HepG2 (cell line): ENCODE measurements around the gene LRRC45. TPM values are rescaled to one million over a fixed set of nuclear protein-coding genes. Genes with fewer than 3 reads are reported as not detected.
A peak's percentile ranks its signal among the peaks of the same experiment; 100 is the strongest.

Source experiments
- DPF2 ChIP-seq: sonication (generic); formaldehyde crosslinking; IDR thresholded peaks from 2 replicates; pipeline ENCODE4 v1.4.0; 2020; ENCODE audit warnings: mild to moderate bottlenecking, low read depth, missing genetic modification reagents, borderline replicate concordance
- E2F1 ChIP-seq: sonication (generic); formaldehyde crosslinking; IDR thresholded peaks from 2 replicates; pipeline ENCODE4 v1.5.0; 2020; ENCODE audit warnings: missing genetic modification reagents
- ERF ChIP-seq: IDR thresholded peaks from 2 replicates; pipeline ENCODE4 v1.6.1; 2018; ENCODE audit warnings: missing biosample characterization, missing genetic modification reagents
- ETV5 ChIP-seq: IDR thresholded peaks from 2 replicates; pipeline ENCODE4 v1.6.1; 2018; ENCODE audit warnings: missing biosample characterization, missing genetic modification reagents, inconsistent platforms, borderline replicate concordance
- KLF11 ChIP-seq: IDR thresholded peaks from 2 replicates; pipeline ENCODE4 v1.6.1; 2016; ENCODE audit warnings: missing compliant biosample characterization
- LCORL ChIP-seq, 2 experiments: fragments of 450-650 bp in 1 of 2; sonication (generic) in 1 of 2; formaldehyde crosslinking in 1 of 2; IDR thresholded peaks; 2 replicates each; pipeline versions ENCODE4 v1.5.0 to v1.6.1; 2017 to 2020; ENCODE audit warnings: antibody characterized with exemption in 1 of 2, missing genetic modification reagents in 1 of 2
- MTA3 ChIP-seq: sonication (generic); formaldehyde crosslinking; IDR thresholded peaks from 2 replicates; pipeline ENCODE4 v1.4.0; 2020; ENCODE audit warnings: missing genetic modification reagents
- POLR2G ChIP-seq: fragments of 200-400 bp; formaldehyde crosslinking; IDR thresholded peaks from 2 replicates; pipeline ENCODE4 v1.6.1; 2018; ENCODE audit warnings: mild to moderate bottlenecking, low read depth, low read length, moderate library complexity
- RELA ChIP-seq: sonication (generic); formaldehyde crosslinking; IDR thresholded peaks from 2 replicates; pipeline ENCODE4 v1.4.0; 2020; ENCODE audit warnings: missing genetic modification reagents
- SOX6 ChIP-seq, 2 experiments: fragments of 450-650 bp in 1 of 2; sonication (generic) in 1 of 2; formaldehyde crosslinking in 1 of 2; IDR thresholded peaks; 2 replicates each; pipeline versions ENCODE4 v1.4.0 to v1.6.1; 2017 to 2020; ENCODE audit warnings: antibody characterized with exemption in 1 of 2, mild to moderate bottlenecking in 1 of 2, missing genetic modification reagents in 1 of 2
- THAP8 ChIP-seq: sonication (generic); formaldehyde crosslinking; IDR thresholded peaks from 2 replicates; pipeline ENCODE4 v1.5.1; 2020; ENCODE audit warnings: missing genetic modification reagents, mild to moderate bottlenecking, borderline replicate concordance
- UBTF ChIP-seq: sonication (generic); formaldehyde crosslinking; IDR thresholded peaks from 2 replicates; pipeline ENCODE4 v1.4.0; 2020; ENCODE audit warnings: mild to moderate bottlenecking, missing genetic modification reagents
- XRCC5 ChIP-seq: fragments of 200-400 bp; formaldehyde crosslinking; optimal IDR thresholded peaks from 2 replicates; pipeline ENCODE3; 2017; ENCODE audit warnings: mild to moderate bottlenecking, low read length
- ZFP1 ChIP-seq: IDR thresholded peaks from 2 replicates; pipeline ENCODE4 v1.6.1; 2016
- ZNF510 ChIP-seq: sonication (generic); formaldehyde crosslinking; IDR thresholded peaks from 2 replicates; pipeline ENCODE4 v1.4.0; 2020; ENCODE audit warnings: low read depth, mild to moderate bottlenecking, missing genetic modification reagents
- ZNF556 ChIP-seq: sonication (generic); formaldehyde crosslinking; IDR thresholded peaks from 2 replicates; pipeline ENCODE4 v1.4.0; 2020; ENCODE audit warnings: mild to moderate bottlenecking, missing genetic modification reagents, borderline replicate concordance
- ZNF703 ChIP-seq: sonication (generic); formaldehyde crosslinking; IDR thresholded peaks from 2 replicates; pipeline ENCODE4 v1.5.1; 2020; ENCODE audit warnings: missing genetic modification reagents, mild to moderate bottlenecking, moderate library complexity, borderline replicate concordance
- ZNF724P ChIP-seq: sonication (generic); formaldehyde crosslinking; IDR thresholded peaks from 2 replicates; pipeline ENCODE4 v1.8.0; 2022; ENCODE audit warnings: missing genetic modification reagents, borderline replicate concordance
- polyA plus RNA-seq, 8 experiments: library from polyadenylated mRNA; depleted of rRNA in 3 of 8; stranded (reverse) in 7 of 8; unstranded in 1 of 8; fragments of >200 nt; fragmentation: Illumina TruSeq in 4 of 8; extraction: Trizol in 4 of 8; gene quantifications; 2 replicates each; pipeline versions ENCODE4 v1.2.1 to v1.2.3, GENCODE V29; 2011 to 2016; ENCODE audit warnings: low read depth in 4 of 8, missing spikeins in 1 of 8, mixed read lengths in 1 of 8; ENCODE audit not compliant: insufficient read depth in 1 of 8
- total RNA-seq, 5 experiments: library from RNA; depleted of rRNA; stranded (reverse); fragments of >200 nt; fragmentation: Illumina TruSeq; extraction: Trizol; gene quantifications; 2 replicates each; pipeline ENCODE4 v1.2.3, GENCODE V29; 2016; ENCODE audit warnings: low read depth in 1 of 5
- TF ChIP-seq, protein P1 (sequence below): IDR thresholded peaks from 2 replicates; pipeline ENCODE4 v1.6.1; 2016
- TF ChIP-seq, protein P2 (sequence below): sonication (generic); formaldehyde crosslinking; IDR thresholded peaks from 2 replicates; pipeline ENCODE4 v1.8.1; 2023; ENCODE audit warnings: mild to moderate bottlenecking, missing genetic modification reagents, borderline replicate concordance
- TF ChIP-seq, protein P3 (sequence below): IDR thresholded peaks from 2 replicates; pipeline ENCODE4 v1.6.1; 2016; ENCODE audit warnings: mild to moderate bottlenecking, missing biosample characterization, missing genetic modification reagents

Gene LRRC45
- total and polyA plus RNA-seq, 2 of the 13 experiments (the other 11 are each of a cell fraction or from before 2014, with no cell fraction given): 11.6 to 48.1 TPM

DNA sequence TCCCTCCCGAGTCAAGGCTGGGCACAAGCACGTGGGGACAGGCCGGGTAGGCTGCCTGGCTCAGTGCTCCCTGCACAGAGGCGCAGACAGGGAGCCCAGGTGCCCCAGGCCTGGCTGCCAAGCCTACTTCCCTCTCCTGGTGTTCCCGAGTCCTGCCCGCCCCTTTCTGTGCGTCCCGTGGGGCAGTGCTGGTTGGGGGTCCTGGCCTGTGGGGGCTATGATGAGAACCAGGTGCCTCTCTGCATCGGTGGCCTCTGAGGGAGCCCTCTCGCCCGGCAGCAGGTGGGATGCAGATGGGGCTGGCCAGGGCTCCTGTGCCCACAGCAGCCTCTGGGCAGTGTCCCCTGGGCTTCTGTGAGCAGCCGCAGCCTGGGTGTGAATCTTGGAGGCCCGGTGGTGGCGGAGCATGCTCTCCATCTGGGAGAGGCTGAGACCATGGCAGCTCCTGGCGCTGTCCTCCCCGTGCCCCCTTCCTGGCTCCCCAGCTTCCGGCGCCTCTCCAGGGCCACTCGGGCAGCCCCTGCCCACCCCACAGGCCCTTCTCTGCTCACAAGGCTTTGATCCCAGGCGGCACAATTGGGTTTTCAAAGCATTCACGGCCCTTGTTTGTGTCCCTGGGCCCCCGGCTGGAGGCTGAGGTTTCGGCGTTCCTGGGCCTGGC, 7.7 kb upstream of the LRRC45 start (continued):
- TF ChIP-seq E2F1 (CRISPR knock-in tag) (no peak), ZNF510 (CRISPR knock-in tag) (no peak), KLF11 (no peak), ZNF703 (CRISPR knock-in tag) (no peak), SOX6 (IDR thresholded peaks at IDR 0.05) (no peak), SOX6 (CRISPR knock-in tag; IDR thresholded peaks at IDR 0.05) (peak; percentile 85), ERF (0 out of 2 replicates have a peak, but pooled peaks have one; percentile 18), POLR2G (peak; percentile 16), ZNF556 (no peak), THAP8 (CRISPR knock-in tag) (no peak), LCORL (IDR thresholded peaks at IDR 0.05) (no peak), LCORL (CRISPR knock-in tag; IDR thresholded peaks at IDR 0.05) (peak; percentile 73), ETV5 (CRISPR knock-in tag) (peak; percentile 90), ZNF724P (CRISPR knock-in tag) (no peak; the same call in 1 of the 2 replicates), XRCC5 (peak; percentile 2), RELA (no peak), DPF2 (CRISPR knock-in tag) (peak; percentile 21; the same call in 1 of the 2 replicates), ZFP1 (no peak), UBTF (CRISPR knock-in tag) (peak; percentile 51; the same call in 1 of the 2 replicates), MTA3 (CRISPR knock-in tag) (no peak)
- TF ChIP-seq, protein P1, sequence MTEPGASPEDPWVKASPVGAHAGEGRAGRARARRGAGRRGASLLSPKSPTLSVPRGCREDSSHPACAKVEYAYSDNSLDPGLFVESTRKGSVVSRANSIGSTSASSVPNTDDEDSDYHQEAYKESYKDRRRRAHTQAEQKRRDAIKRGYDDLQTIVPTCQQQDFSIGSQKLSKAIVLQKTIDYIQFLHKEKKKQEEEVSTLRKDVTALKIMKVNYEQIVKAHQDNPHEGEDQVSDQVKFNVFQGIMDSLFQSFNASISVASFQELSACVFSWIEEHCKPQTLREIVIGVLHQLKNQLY (CRISPR knock-in tag): no peak
- TF ChIP-seq, protein P2, sequence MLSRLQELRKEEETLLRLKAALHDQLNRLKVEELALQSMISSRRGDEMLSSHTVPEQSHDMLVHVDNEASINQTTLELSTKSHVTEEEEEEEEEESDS: no peak
- TF ChIP-seq, protein P3, sequence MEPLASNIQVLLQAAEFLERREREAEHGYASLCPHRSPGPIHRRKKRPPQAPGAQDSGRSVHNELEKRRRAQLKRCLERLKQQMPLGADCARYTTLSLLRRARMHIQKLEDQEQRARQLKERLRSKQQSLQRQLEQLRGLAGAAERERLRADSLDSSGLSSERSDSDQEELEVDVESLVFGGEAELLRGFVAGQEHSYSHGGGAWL (CRISPR knock-in tag): no peak
